Keratinocyte (primary cell): ENCODE results near the gene KCNMA1.

Source experiments
- EZH2 ChIP-seq: IDR thresholded peaks from one replicate; pipeline ENCODE4 v1.6.1; 2012; ENCODE audit warnings: inconsistent platforms, mild to moderate bottlenecking, low read length, moderate library complexity
- TF ChIP-seq, protein P1 (sequence below), 3 experiments: IDR thresholded peaks in 1 of 3; conservative IDR thresholded peaks in 1 of 3; optimal IDR thresholded peaks in 1 of 3; 2 replicates in 2 of 3; 3 replicates in 1 of 3; pipeline versions ENCODE3 to v1.5.1; 2011; ENCODE audit warnings: low read length in 3 of 3, mild to moderate bottlenecking in 3 of 3, moderate library complexity in 2 of 3, control low read depth in 1 of 3, inconsistent platforms in 1 of 3; ENCODE audit not compliant: insufficient read depth in 2 of 3; ENCODE audit errors: extremely low read depth in 1 of 3

DNA sequence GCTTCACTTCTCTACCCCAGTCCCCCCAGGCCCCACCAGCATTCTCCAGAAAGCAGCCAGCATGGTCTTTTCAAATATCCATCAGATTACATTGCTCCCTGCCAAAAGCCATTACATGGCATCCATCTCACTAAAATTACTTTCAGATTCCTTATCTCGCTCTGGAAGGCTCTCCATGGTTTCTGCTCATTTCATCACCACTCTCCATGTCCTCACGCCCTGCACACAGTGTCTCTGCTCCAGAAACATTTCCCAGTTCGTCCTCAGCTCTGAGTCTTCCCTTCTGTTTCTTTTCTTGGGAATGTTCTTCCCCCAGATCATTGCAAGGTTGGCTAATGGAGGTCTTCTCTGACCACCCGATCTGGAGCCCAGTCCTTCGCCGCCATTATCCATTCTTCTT lies 499.1 kb downstream of the KCNMA1 start:
- TF ChIP-seq, protein P1, sequence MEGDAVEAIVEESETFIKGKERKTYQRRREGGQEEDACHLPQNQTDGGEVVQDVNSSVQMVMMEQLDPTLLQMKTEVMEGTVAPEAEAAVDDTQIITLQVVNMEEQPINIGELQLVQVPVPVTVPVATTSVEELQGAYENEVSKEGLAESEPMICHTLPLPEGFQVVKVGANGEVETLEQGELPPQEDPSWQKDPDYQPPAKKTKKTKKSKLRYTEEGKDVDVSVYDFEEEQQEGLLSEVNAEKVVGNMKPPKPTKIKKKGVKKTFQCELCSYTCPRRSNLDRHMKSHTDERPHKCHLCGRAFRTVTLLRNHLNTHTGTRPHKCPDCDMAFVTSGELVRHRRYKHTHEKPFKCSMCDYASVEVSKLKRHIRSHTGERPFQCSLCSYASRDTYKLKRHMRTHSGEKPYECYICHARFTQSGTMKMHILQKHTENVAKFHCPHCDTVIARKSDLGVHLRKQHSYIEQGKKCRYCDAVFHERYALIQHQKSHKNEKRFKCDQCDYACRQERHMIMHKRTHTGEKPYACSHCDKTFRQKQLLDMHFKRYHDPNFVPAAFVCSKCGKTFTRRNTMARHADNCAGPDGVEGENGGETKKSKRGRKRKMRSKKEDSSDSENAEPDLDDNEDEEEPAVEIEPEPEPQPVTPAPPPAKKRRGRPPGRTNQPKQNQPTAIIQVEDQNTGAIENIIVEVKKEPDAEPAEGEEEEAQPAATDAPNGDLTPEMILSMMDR (optimal IDR thresholded peaks at IDR 0.05 in 1 of 3, IDR thresholded peaks at IDR 0.05 in 1 of 3, conservative IDR thresholded peaks at IDR 0.05 in 1 of 3; ENCODE audit: extremely low read depth in 1 of 3, insufficient read depth in 2 of 3, low read length in 3 of 3), result no peak
- TF ChIP-seq EZH2, result no peak
